ENCODE results near the gene DPP10. TPM values are rescaled to one million over a fixed set of nuclear protein-coding genes. Genes with fewer than 3 reads are reported as not detected.

Gene DPP10
- total RNA-seq, 2 donors from 2014 or later = 3.1 to 11.2 TPM

GRCh38 chr2:115208493-115209164 lies 766.2 kb downstream of the DPP10 start:
- Histone ChIP-seq H3K36me3 (replicated peaks in 1 of 2; ENCODE audit: insufficient read depth in 1 of 2, low read depth in 2 of 2) (no peaks in the 10 kb centered on the region), H3K4me1 (peaks cover 24% of the 10 kb centered on the region), H3K27me3 (no peaks in the 10 kb centered on the region), H3K4me3 (no peak overlapping the region), H3K9me3 (no peaks in the 10 kb centered on the region), H3K27ac (peak overlapping the region; percentile 47 to 57 (median 50))
- WGBS, 2 donors = 9 to 13% methylated on average over 3 of the region's 3 CpGs
- peak in 2 of 3 donors; percentile 32 to 35 for TF ChIP-seq POLR2A (IDR thresholded peaks at IDR 0.05)
- TF ChIP-seq, protein P1, sequence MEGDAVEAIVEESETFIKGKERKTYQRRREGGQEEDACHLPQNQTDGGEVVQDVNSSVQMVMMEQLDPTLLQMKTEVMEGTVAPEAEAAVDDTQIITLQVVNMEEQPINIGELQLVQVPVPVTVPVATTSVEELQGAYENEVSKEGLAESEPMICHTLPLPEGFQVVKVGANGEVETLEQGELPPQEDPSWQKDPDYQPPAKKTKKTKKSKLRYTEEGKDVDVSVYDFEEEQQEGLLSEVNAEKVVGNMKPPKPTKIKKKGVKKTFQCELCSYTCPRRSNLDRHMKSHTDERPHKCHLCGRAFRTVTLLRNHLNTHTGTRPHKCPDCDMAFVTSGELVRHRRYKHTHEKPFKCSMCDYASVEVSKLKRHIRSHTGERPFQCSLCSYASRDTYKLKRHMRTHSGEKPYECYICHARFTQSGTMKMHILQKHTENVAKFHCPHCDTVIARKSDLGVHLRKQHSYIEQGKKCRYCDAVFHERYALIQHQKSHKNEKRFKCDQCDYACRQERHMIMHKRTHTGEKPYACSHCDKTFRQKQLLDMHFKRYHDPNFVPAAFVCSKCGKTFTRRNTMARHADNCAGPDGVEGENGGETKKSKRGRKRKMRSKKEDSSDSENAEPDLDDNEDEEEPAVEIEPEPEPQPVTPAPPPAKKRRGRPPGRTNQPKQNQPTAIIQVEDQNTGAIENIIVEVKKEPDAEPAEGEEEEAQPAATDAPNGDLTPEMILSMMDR (IDR thresholded peaks at IDR 0.05) = no peak
- peak; percentile 24 to 55 (median 37) for DNase-seq
- intact Hi-C loops (cut with DNase I) = no loop called here
- peak; percentile 92 for ATAC-seq

DNA sequence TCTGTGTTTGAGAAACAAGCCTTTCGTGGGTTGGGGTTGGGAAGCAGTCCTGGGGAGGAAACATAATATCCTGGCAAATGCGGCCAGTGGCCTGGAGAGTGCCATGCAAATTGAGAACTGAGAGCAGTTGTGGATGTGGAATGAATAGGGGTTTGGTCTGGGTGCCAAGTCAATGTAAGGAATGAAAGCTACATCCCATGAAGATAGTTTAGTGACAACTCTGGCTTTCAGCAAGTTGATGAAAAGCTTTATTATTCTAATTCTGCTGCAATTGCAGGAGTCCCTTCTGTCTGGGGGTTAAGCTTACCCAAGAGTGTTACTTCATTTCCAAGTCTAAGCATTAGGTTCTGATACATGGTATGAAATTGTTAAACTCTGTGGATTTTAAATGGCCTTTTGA lies 771.6 kb downstream of the DPP10 start:
- DNase-seq (no peak), ATAC-seq (no peak)
- Histone ChIP-seq H3K4me1 (peaks cover 4% of the 10 kb centered on the region), H3K9me3 (peaks cover 0 to 4% (median 0%) of the 10 kb centered on the region in 3 donors), H3K27me3 (no peaks in the 10 kb centered on the region), H3K4me3 (no peak overlapping the region), H3K27ac (no peak overlapping the region), H3K36me3 (replicated peaks in 1 of 2; ENCODE audit: insufficient read depth in 1 of 2, low read depth in 2 of 2) (no peaks in the 10 kb centered on the region)
- 80 to 85% methylated on average over 2 of the region's 2 CpGs for WGBS, 2 donors
- no peak for TF ChIP-seq POLR2A (IDR thresholded peaks at IDR 0.05)
- TF ChIP-seq, protein P1 (IDR thresholded peaks at IDR 0.05) = no peak
- intact Hi-C loops (cut with DNase I) = no loop called here

- Histone ChIP-seq H3K4me1 (no peaks in the 10 kb centered on the region), H3K36me3 (replicated peaks in 1 of 2; ENCODE audit: insufficient read depth in 1 of 2, low read depth in 2 of 2) (no peaks in the 10 kb centered on the region), H3K9me3 (peaks cover 0 to 4% (median 0%) of the 10 kb centered on the region in 3 donors), H3K27me3 (no peaks in the 10 kb centered on the region), H3K27ac (no peak overlapping the region), H3K4me3 (no peak overlapping the region)
- 84 to 89% methylated on average over 2 of the region's 2 CpGs for whole genome bisulfite sequencing, 2 donors
- no peak for ATAC-seq
- intact Hi-C loops (cut with DNase I) = no loop called here
- no peak for DNase-seq
- TF ChIP-seq, protein P1 (IDR thresholded peaks at IDR 0.05) = no peak
- no peak for TF ChIP-seq POLR2A (IDR thresholded peaks at IDR 0.05)
Observed at GRCh38 chr2:115219296-115219695, 776.9 kb downstream of the DPP10 start.

DNA sequence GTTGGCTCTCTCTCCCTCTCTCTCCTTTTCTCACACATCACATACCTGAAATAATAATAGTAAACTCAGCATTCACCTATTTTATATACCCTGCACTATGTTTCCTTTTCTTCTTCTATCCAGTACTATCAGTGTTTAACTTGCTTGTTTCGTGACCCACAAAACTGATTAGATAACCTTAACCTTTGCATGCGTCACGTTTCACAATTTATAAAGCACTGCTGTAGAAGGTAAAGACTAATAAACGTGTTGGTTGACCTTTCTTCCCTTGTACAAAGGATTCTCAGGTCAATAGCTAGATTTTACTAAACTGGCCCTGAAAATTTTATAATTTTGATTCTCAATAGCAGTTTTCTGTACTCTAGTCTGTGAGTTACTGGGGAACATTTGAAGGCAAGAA lies 791.7 kb downstream of the DPP10 start:
- no peaks in the 10 kb centered on the region for H3K27me3 ChIP-seq
- no peak for DNase-seq
- no peaks in the 10 kb centered on the region for H3K36me3 ChIP-seq (replicated peaks in 1 of 2; ENCODE audit: insufficient read depth in 1 of 2, low read depth in 2 of 2)
- TF ChIP-seq, protein P1 (IDR thresholded peaks at IDR 0.05) = no peak
- no peak for TF ChIP-seq POLR2A (IDR thresholded peaks at IDR 0.05)
- peak; percentile 42 for ATAC-seq
- intact Hi-C loops (cut with DNase I) = no loop called here
- H3K27ac ChIP-seq = peak overlapping the region in 2 of 4 donors; percentile 18 to 50
- no peak overlapping the region for H3K4me3 ChIP-seq
- H3K9me3 ChIP-seq = no peaks in the 10 kb centered on the region
- peaks cover 19% of the 10 kb centered on the region for H3K4me1 ChIP-seq
- WGBS, 2 donors = 16 to 17% methylated on average over 4 of the region's 4 CpGs

DNA sequence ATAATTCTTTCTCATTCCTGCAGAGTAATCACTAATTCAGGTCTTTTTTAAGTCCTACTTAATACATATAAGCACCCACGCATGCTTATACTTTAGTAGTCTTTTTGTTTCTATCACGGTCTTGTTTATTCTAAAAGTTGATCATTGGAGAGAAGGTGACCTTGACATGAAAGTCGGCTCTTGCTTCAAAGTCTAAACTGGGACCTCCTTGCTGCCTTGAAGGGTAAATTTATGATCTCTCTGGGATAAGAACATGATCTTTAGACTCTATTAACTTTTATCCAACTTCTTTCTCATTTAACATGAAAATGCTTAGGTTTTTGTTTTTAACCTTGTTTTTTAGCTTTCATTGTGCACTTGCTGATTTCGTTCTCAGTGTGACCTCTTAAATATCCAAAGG lies 792.3 kb downstream of the DPP10 start:
- 9 to 19% methylated on average over 4 of the region's 4 CpGs for WGBS, 2 donors
- H3K4me3 ChIP-seq = no peak overlapping the region
- H3K27me3 ChIP-seq = no peaks in the 10 kb centered on the region
- ATAC-seq = no peak
- no peak for TF ChIP-seq POLR2A (IDR thresholded peaks at IDR 0.05)
- TF ChIP-seq, protein P1 (IDR thresholded peaks at IDR 0.05) = no peak
- H3K4me1 ChIP-seq = peaks cover 19% of the 10 kb centered on the region
- peak overlapping the region in 2 of 4 donors; percentile 18 to 50 for H3K27ac ChIP-seq
- intact Hi-C loops (cut with DNase I) = no loop called here
- no peaks in the 10 kb centered on the region for H3K9me3 ChIP-seq
- no peaks in the 10 kb centered on the region for H3K36me3 ChIP-seq (replicated peaks in 1 of 2; ENCODE audit: insufficient read depth in 1 of 2, low read depth in 2 of 2)
- no peak for DNase-seq

All from body of pancreas (tissue), 4 donors.